Measurements from ENCODE around the gene CCL8.

Gene CCL8

GRCh38 chr17:34300652-34301370 lies 18.4 kb upstream of the CCL8 start:
- Histone ChIP-seq H3K27me3 (replicated peaks) (no peaks in the 10 kb centered on the region), H3K4me3 (ENCODE audit: low read depth, low read length) (no peak overlapping the region), H3K36me3 (replicated peaks) (no peaks in the 10 kb centered on the region), H3K27ac (no peak overlapping the region)
- DNase-seq, result peak; percentile 20
- in situ Hi-C loops (cut with HindIII; ENCODE audit: low pct_ligation_motif_present, low sequenced_read_pairs), result no loop called here
- TF ChIP-seq CTCF (IDR thresholded peaks at IDR 0.05; ENCODE audit: low read depth, low read length, missing control alignments), result no peak

DNA sequence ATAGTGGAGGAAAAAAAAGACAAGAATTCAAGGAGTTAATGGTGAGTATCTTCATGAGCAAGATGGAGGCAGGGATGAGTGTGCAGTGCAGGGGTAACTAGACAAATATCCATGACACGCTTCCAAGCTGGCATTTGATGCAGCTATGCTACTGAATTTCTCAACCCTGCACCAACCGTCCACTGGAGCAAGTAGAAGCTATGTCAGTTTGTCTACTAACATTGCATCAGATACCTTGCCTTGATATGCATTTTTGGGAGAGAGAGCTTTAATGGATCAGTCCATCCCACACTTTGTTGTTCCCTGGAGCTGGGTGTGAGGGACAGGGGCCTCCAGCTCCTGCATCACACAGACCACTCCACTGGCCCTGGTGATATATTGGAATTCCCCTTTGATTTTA lies 17.2 kb upstream of the CCL8 start:
- TF ChIP-seq CTCF (IDR thresholded peaks at IDR 0.05; ENCODE audit: low read depth, low read length, missing control alignments), result no peak
- Histone ChIP-seq H3K36me3 (replicated peaks) (no peaks in the 10 kb centered on the region), H3K27me3 (replicated peaks) (no peaks in the 10 kb centered on the region), H3K4me3 (ENCODE audit: low read depth, low read length) (no peak overlapping the region), H3K27ac (no peak overlapping the region)
- in situ Hi-C loops (cut with HindIII; ENCODE audit: low pct_ligation_motif_present, low sequenced_read_pairs), result no loop called here
- DNase-seq, result no peak

- in situ Hi-C loops (cut with HindIII; ENCODE audit: low pct_ligation_motif_present, low sequenced_read_pairs), result no loop called here
- Histone ChIP-seq H3K36me3 (replicated peaks) (no peaks in the 10 kb centered on the region), H3K4me3 (ENCODE audit: low read depth, low read length) (no peak overlapping the region), H3K27me3 (replicated peaks) (no peaks in the 10 kb centered on the region), H3K27ac (no peak overlapping the region)
- no peak for TF ChIP-seq CTCF (IDR thresholded peaks at IDR 0.05; ENCODE audit: low read depth, low read length, missing control alignments)
- no peak for DNase-seq
These were observed 16.6 kb upstream of the CCL8 start for GRCh38 chr17:34302636-34303035.

DNA sequence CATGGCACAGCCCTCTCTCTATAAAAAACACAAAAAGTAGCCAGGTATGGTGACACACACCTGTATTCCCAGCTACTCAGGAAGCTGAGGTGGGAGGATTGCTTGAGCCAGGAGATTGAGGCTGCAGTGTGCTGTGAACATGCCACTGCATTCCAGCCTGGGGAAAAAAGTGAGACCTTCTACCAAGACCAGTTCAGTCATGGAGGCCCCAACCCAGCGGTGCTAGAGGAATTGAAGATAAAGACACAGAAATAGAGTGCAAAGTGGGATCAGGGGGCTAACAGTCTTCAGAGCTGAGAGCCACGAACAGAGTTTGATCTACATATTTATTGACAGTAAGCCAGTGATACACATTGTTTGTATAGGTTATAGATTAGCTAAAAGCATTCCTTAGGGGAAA lies 15.6 kb upstream of the CCL8 start:
- Histone ChIP-seq H3K4me3 (ENCODE audit: low read depth, low read length) (no peak overlapping the region), H3K27me3 (replicated peaks) (no peaks in the 10 kb centered on the region), H3K36me3 (replicated peaks) (no peaks in the 10 kb centered on the region), H3K27ac (no peak overlapping the region)
- TF ChIP-seq CTCF (IDR thresholded peaks at IDR 0.05; ENCODE audit: low read depth, low read length, missing control alignments), result no peak
- DNase-seq, result no peak
- in situ Hi-C loops (cut with HindIII; ENCODE audit: low pct_ligation_motif_present, low sequenced_read_pairs), result no loop called here

DNA sequence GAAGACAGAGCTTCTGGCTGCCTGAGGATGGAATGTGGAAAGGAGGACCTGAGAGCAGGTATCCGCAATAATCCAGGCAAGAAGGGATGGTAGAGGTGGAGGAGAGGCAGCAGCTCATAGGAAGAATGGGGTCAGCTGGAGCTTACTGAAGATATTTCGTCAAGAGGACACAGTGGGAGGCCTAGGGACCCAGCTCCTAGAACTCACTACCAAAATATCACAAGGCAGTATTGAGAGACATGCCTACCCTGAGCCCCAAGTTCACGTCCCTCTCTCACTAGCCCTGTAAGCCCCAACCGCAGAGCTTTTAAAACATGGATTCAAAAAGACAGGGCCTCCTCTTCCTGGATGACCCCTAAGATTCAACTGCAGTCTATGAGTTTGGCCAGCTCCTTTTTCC lies 14.2 kb upstream of the CCL8 start:
- in situ Hi-C loops (cut with HindIII; ENCODE audit: low pct_ligation_motif_present, low sequenced_read_pairs), result no loop called here
- H3K4me3 ChIP-seq (ENCODE audit: low read depth, low read length), result no peak overlapping the region
- no peaks in the 10 kb centered on the region for H3K36me3 ChIP-seq (replicated peaks)
- no peaks in the 10 kb centered on the region for H3K27me3 ChIP-seq (replicated peaks)
- DNase-seq, result no peak
- no peak for TF ChIP-seq CTCF (IDR thresholded peaks at IDR 0.05; ENCODE audit: low read depth, low read length, missing control alignments)
- H3K27ac ChIP-seq, result no peak overlapping the region

DNA sequence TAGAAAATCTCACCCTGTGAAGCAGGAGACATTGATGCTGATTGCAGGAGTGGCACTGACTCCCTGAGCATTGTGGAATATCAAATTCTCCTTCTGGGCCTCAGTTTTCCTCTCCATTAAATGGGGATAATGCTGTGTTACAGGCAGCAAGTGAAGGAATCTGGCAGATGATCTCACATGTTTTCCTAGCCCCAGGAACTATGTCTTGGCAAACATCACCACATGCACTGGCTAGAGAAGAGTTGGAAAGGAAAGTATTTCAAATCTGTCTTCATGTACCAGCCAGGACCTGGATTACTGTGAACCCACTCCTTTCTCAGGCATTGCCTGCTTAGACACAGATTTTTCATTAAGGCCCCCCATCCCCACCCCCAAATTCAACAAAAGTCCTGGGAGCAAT lies 13.6 kb upstream of the CCL8 start:
- H3K27me3 ChIP-seq (replicated peaks), result no peaks in the 10 kb centered on the region

More for the DNA sequence above, 13.6 kb upstream of the CCL8 start:
- Histone ChIP-seq H3K27ac (no peak overlapping the region), H3K36me3 (replicated peaks) (no peaks in the 10 kb centered on the region), H3K4me3 (ENCODE audit: low read depth, low read length) (no peak overlapping the region)
- in situ Hi-C loops (cut with HindIII; ENCODE audit: low pct_ligation_motif_present, low sequenced_read_pairs), result no loop called here
- no peak for TF ChIP-seq CTCF (IDR thresholded peaks at IDR 0.05; ENCODE audit: low read depth, low read length, missing control alignments)
- DNase-seq, result no peak

Measured in brain microvascular endothelial cell (primary cell).